ENCODE results near the gene DENND2A.
A peak's percentile ranks its signal among the peaks of the same experiment; 100 is the strongest.

Gene DENND2A

GRCh38 chr7:140604760-140605159 is 35.9 kb downstream of the DENND2A start:
- Mint-ChIP-seq H3K9me3 (no peaks in the 10 kb centered on the region), H3K27ac (no peak overlapping the region), H3K4me3 (no peak overlapping the region), H3K27me3 (peaks cover 4% of the 10 kb centered on the region), H3K4me1 (no peaks in the 10 kb centered on the region), H3K36me3 (ENCODE audit: low read depth) (no peaks in the 10 kb centered on the region)
- DNase-seq (no peak), ATAC-seq (no peak)

- Mint-ChIP-seq H3K27ac (no peak overlapping the region), H3K4me1 (no peaks in the 10 kb centered on the region), H3K27me3 (peaks cover 4% of the 10 kb centered on the region), H3K9me3 (no peaks in the 10 kb centered on the region), H3K36me3 (ENCODE audit: low read depth) (no peaks in the 10 kb centered on the region), H3K4me3 (no peak overlapping the region)
- no peak for DNase-seq
- ATAC-seq: no peak
These were observed 36.5 kb downstream of the DENND2A start for GRCh38 chr7:140604076-140604475.

- peak overlapping the region; percentile 39 for H3K27ac Mint-ChIP-seq
- H3K4me3 Mint-ChIP-seq: no peak overlapping the region
These were observed 38.9 kb downstream of the DENND2A start for GRCh38 chr7:140601566-140602174.

GRCh38 chr7:140600341-140600740 is 40.3 kb downstream of the DENND2A start:
- DNase-seq: no peak
- no peak for ATAC-seq
- peaks cover 10% of the 10 kb centered on the region for H3K27me3 Mint-ChIP-seq
- H3K4me1 Mint-ChIP-seq: no peaks in the 10 kb centered on the region
- H3K9me3 Mint-ChIP-seq: no peaks in the 10 kb centered on the region
- no peak overlapping the region for H3K4me3 Mint-ChIP-seq
- H3K36me3 Mint-ChIP-seq (ENCODE audit: low read depth): no peaks in the 10 kb centered on the region
- H3K27ac Mint-ChIP-seq: no peak overlapping the region

More at GRCh38 chr7:140601566-140602174, 38.9 kb downstream of the DENND2A start:
- H3K9me3 Mint-ChIP-seq: no peaks in the 10 kb centered on the region
- ATAC-seq (no peak), DNase-seq (no peak)
- H3K4me1 Mint-ChIP-seq: no peaks in the 10 kb centered on the region
- H3K36me3 Mint-ChIP-seq (ENCODE audit: low read depth): no peaks in the 10 kb centered on the region
- H3K27me3 Mint-ChIP-seq: peaks cover 6% of the 10 kb centered on the region

- no peak for ATAC-seq
- H3K4me1 Mint-ChIP-seq: peaks cover 9% of the 10 kb centered on the region
- H3K9me3 Mint-ChIP-seq: no peaks in the 10 kb centered on the region
- no peaks in the 10 kb centered on the region for H3K36me3 Mint-ChIP-seq (ENCODE audit: low read depth)
- peaks cover 19% of the 10 kb centered on the region for H3K27me3 Mint-ChIP-seq
- no peak overlapping the region for H3K27ac Mint-ChIP-seq
- no peak for DNase-seq
- no peak overlapping the region for H3K4me3 Mint-ChIP-seq
These were observed 43.1 kb downstream of the DENND2A start for GRCh38 chr7:140597428-140597949.

- no peaks in the 10 kb centered on the region for H3K36me3 Mint-ChIP-seq (ENCODE audit: low read depth)
- H3K4me1 Mint-ChIP-seq: peaks cover 9% of the 10 kb centered on the region
- no peak for ATAC-seq
- peaks cover 16% of the 10 kb centered on the region for H3K27me3 Mint-ChIP-seq
- DNase-seq: no peak
- H3K9me3 Mint-ChIP-seq: no peaks in the 10 kb centered on the region
- H3K27ac Mint-ChIP-seq: no peak overlapping the region
- no peak overlapping the region for H3K4me3 Mint-ChIP-seq
These were observed 43.8 kb downstream of the DENND2A start for GRCh38 chr7:140596519-140597427.

GRCh38 chr7:140595468-140596092 is 45.0 kb downstream of the DENND2A start:
- no peaks in the 10 kb centered on the region for H3K9me3 Mint-ChIP-seq
- ATAC-seq (no peak), DNase-seq (no peak)
- peaks cover 9% of the 10 kb centered on the region for H3K4me1 Mint-ChIP-seq
- H3K36me3 Mint-ChIP-seq (ENCODE audit: low read depth): no peaks in the 10 kb centered on the region
- H3K27me3 Mint-ChIP-seq: peaks cover 16% of the 10 kb centered on the region
- no peak overlapping the region for H3K4me3 Mint-ChIP-seq
- no peak overlapping the region for H3K27ac Mint-ChIP-seq

- Mint-ChIP-seq H3K9me3 (no peaks in the 10 kb centered on the region), H3K27ac (no peak overlapping the region), H3K4me3 (no peak overlapping the region), H3K36me3 (ENCODE audit: low read depth) (no peaks in the 10 kb centered on the region), H3K4me1 (peaks cover 9% of the 10 kb centered on the region), H3K27me3 (peaks cover 14% of the 10 kb centered on the region)
- DNase-seq: no peak
- no peak for ATAC-seq
These were observed 46.4 kb downstream of the DENND2A start for GRCh38 chr7:140594131-140594691.

GRCh38 chr7:140593672-140593982 is 47.0 kb downstream of the DENND2A start:
- no peak overlapping the region for H3K4me3 Mint-ChIP-seq
- H3K27ac Mint-ChIP-seq: peak overlapping the region; percentile 28
- peaks cover 12% of the 10 kb centered on the region for H3K27me3 Mint-ChIP-seq
- ATAC-seq: peak; percentile 65
- no peaks in the 10 kb centered on the region for H3K36me3 Mint-ChIP-seq (ENCODE audit: low read depth)
- DNase-seq: peak; percentile 2
- H3K9me3 Mint-ChIP-seq: no peaks in the 10 kb centered on the region
- peaks cover 9% of the 10 kb centered on the region for H3K4me1 Mint-ChIP-seq

- no peaks in the 10 kb centered on the region for H3K9me3 Mint-ChIP-seq
- no peak overlapping the region for H3K27ac Mint-ChIP-seq
These were observed 47.5 kb downstream of the DENND2A start for GRCh38 chr7:140592964-140593671.

GRCh38 chr7:140591180-140591902 is 49.3 kb downstream of the DENND2A start:
- H3K4me1 Mint-ChIP-seq: peaks cover 9% of the 10 kb centered on the region
- H3K4me3 Mint-ChIP-seq: no peak overlapping the region
- no peaks in the 10 kb centered on the region for H3K9me3 Mint-ChIP-seq
- no peak for ATAC-seq
- no peak overlapping the region for H3K27ac Mint-ChIP-seq
- no peak for DNase-seq
- peaks cover 12% of the 10 kb centered on the region for H3K27me3 Mint-ChIP-seq
- H3K36me3 Mint-ChIP-seq (ENCODE audit: low read depth): no peaks in the 10 kb centered on the region

More at GRCh38 chr7:140592964-140593671, 47.5 kb downstream of the DENND2A start:
- Mint-ChIP-seq H3K27me3 (peaks cover 12% of the 10 kb centered on the region), H3K4me1 (peaks cover 9% of the 10 kb centered on the region), H3K36me3 (ENCODE audit: low read depth) (no peaks in the 10 kb centered on the region), H3K4me3 (no peak overlapping the region)
- no peak for DNase-seq
- peak; percentile 51 for ATAC-seq

GRCh38 chr7:140587243-140587642 is 53.4 kb downstream of the DENND2A start:
- no peak for DNase-seq
- H3K4me3 Mint-ChIP-seq: no peak overlapping the region
- ATAC-seq: no peak
- no peaks in the 10 kb centered on the region for H3K4me1 Mint-ChIP-seq
- H3K27me3 Mint-ChIP-seq: no peaks in the 10 kb centered on the region
- H3K27ac Mint-ChIP-seq: no peak overlapping the region
- no peaks in the 10 kb centered on the region for H3K9me3 Mint-ChIP-seq
- no peaks in the 10 kb centered on the region for H3K36me3 Mint-ChIP-seq (ENCODE audit: low read depth)

GRCh38 chr7:140586516-140586915 is 54.1 kb downstream of the DENND2A start:
- H3K9me3 Mint-ChIP-seq: no peaks in the 10 kb centered on the region

More at GRCh38 chr7:140586516-140586915, 54.1 kb downstream of the DENND2A start:
- DNase-seq (no peak), ATAC-seq (no peak)
- Mint-ChIP-seq H3K27ac (no peak overlapping the region), H3K4me3 (no peak overlapping the region), H3K36me3 (ENCODE audit: low read depth) (no peaks in the 10 kb centered on the region), H3K27me3 (no peaks in the 10 kb centered on the region), H3K4me1 (no peaks in the 10 kb centered on the region)
